Gastrocnemius medialis (tissue), 4 donors: ENCODE data around the gene CAMTA1. TPM values are rescaled to one million over a fixed set of nuclear protein-coding genes. Genes with fewer than 3 reads are reported as not detected.

Source experiments
- ATAC-seq, 2 donors: fragments of 150-250 bp; one replicate each; pipeline ENCODE4 v1.9.1; 2016
- DNase-seq, 2 donors: peaks; one replicate each; pipeline ENCODE4 v3.0.0-alpha.2; 2019
- H3K27ac ChIP-seq, 4 donors: fragments of 200-600 bp; sonication (generic); 1 replicate in 1 of 4; 2 replicates in 3 of 4; pipeline ENCODE4 v1.5.1; 2016 to 2018; ENCODE audit warnings: mild to moderate bottlenecking in 2 of 4, moderate library complexity in 1 of 4
- H3K27me3 ChIP-seq, 3 donors: fragments of 200-600 bp; sonication (generic) in 2 of 3; 1 replicate in 1 of 3; 2 replicates in 2 of 3; pipeline versions ENCODE4 v1.5.1 to v1.6.0; 2016 to 2019; ENCODE audit warnings: mild to moderate bottlenecking in 1 of 3, moderate library complexity in 1 of 3
- H3K36me3 ChIP-seq, 2 donors: fragments of 200-600 bp; sonication (generic) in 1 of 2; one replicate each; pipeline ENCODE4 v1.5.1; 2017 to 2018
- H3K4me1 ChIP-seq, 2 donors: fragments of 200-600 bp; sonication (generic) in 1 of 2; one replicate each; pipeline ENCODE4 v1.5.1; 2016 to 2017; ENCODE audit warnings: mild to moderate bottlenecking in 2 of 2
- H3K4me3 ChIP-seq, 4 donors: fragments of 200-600 bp; sonication (generic) in 3 of 4; 1 replicate in 1 of 4; 2 replicates in 3 of 4; pipeline ENCODE4 v1.5.1; 2016 to 2019; ENCODE audit warnings: mild to moderate bottlenecking in 2 of 4
- H3K9me3 ChIP-seq, 3 donors: fragments of 200-600 bp; sonication (generic) in 2 of 3; 1 replicate in 1 of 3; 2 replicates in 2 of 3; pipeline ENCODE4 v1.5.1; 2016 to 2019
- POLR2A ChIP-seq, 2 donors: fragments of 450-650 bp; IDR thresholded peaks; one replicate each; pipeline ENCODE4 v1.6.1; 2017; ENCODE audit warnings: antibody characterized with exemption in 2 of 2, mild to moderate bottlenecking in 2 of 2, moderate library complexity in 2 of 2
- in situ Hi-C, 4 donors: fragments of 200-750 bp; cut with MboI; loops; one replicate each; pipeline versions ENCODE4 v1.15.0 to v1.8.0; 2017; ENCODE audit warnings: low sequenced_read_pairs in 4 of 4
- intact Hi-C: fragments of 100-400 bp; cut with DNase I; formaldehyde crosslinking; loops from one replicate; pipeline ENCODE4 v1.15.1; 2023; ENCODE audit warnings: low total_unique reads
- total RNA-seq, 4 donors: library from RNA; depleted of rRNA; stranded (reverse); fragments of >200 nt; gene quantifications; one replicate each; pipeline versions ENCODE4 v1.1.0 to v1.2.3, GENCODE V29; 2016
- TF ChIP-seq, protein P1 (sequence below), 5 experiments: fragments of 450-650 bp in 3 of 5; fragments of 200-600 bp in 2 of 5; sonication (generic) in 2 of 5; IDR thresholded peaks in 4 of 5; conservative IDR thresholded peaks in 1 of 5; 1 replicate in 4 of 5; 2 replicates in 1 of 5; pipeline ENCODE4 v1.5.1; 2016 to 2019; ENCODE audit warnings: antibody characterized with exemption in 5 of 5, mild to moderate bottlenecking in 3 of 5, moderate library complexity in 3 of 5

The CAMTA1 gene
- total RNA-seq, 4 donors from 2014 or later: 60.5 to 113 (median 70.4) TPM

DNA sequence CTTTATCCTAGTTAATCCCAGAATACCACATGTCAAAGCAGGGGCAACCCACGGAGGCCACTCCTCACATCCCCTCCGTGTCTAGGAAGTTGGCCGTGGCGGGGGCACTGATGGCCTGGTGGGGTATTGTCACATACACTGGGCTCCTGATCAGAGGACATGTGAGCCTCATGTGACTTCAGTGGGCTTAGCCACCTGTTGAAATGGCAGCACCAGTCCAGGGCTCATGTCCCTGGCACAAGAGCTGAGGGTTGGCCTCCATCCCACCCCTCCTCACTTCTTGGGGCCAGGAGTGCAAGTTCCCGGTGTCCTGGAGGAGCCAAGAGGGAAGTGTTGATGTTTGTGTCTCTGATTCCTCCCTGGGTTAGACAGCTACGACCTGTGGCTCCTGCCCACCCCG is 313.4 kb downstream of the CAMTA1 start:
- H3K4me3 ChIP-seq: no peak overlapping the region
- H3K27me3 ChIP-seq: peaks cover 0 to 3% (median 0%) of the 10 kb centered on the region in 3 donors
- H3K36me3 ChIP-seq: no peaks in the 10 kb centered on the region
- intact Hi-C loops: no loop called here
- H3K27ac ChIP-seq: peak overlapping the region in 3 of 4 donors; percentile 31 to 80 (median 52)
- no peaks in the 10 kb centered on the region for H3K9me3 ChIP-seq
- no peak for TF ChIP-seq POLR2A (IDR thresholded peaks at IDR 0.05)
- TF ChIP-seq, protein P1, sequence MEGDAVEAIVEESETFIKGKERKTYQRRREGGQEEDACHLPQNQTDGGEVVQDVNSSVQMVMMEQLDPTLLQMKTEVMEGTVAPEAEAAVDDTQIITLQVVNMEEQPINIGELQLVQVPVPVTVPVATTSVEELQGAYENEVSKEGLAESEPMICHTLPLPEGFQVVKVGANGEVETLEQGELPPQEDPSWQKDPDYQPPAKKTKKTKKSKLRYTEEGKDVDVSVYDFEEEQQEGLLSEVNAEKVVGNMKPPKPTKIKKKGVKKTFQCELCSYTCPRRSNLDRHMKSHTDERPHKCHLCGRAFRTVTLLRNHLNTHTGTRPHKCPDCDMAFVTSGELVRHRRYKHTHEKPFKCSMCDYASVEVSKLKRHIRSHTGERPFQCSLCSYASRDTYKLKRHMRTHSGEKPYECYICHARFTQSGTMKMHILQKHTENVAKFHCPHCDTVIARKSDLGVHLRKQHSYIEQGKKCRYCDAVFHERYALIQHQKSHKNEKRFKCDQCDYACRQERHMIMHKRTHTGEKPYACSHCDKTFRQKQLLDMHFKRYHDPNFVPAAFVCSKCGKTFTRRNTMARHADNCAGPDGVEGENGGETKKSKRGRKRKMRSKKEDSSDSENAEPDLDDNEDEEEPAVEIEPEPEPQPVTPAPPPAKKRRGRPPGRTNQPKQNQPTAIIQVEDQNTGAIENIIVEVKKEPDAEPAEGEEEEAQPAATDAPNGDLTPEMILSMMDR (IDR thresholded peaks at IDR 0.05 in 4 of 5, conservative IDR thresholded peaks at IDR 0.05 in 1 of 5): no peak
- ATAC-seq (peak; percentile 80 to 83), DNase-seq (peak; percentile 55 to 69)
- in situ Hi-C loops: no loop called here
- H3K4me1 ChIP-seq: peaks cover 0 to 21% of the 10 kb centered on the region in 2 donors

DNA sequence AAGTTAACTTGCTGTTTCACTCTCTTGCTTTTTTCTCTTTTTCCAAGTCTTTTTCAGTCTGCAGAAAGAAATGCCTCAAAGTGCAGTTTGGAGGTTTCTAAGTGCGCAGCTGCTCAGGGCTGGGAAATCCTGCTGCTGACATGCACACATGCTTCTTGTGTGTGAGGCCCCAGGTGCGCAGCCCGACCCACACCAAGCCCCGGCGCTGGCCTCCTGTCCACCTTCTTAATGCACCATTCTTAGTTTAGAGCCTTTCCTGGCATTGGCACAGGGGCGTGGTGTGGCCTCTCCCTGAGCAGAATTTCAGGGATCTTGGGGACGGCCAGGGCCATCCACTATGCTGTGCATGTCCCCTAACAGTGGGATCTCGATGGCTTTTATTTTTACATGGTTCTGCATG is 315.2 kb downstream of the CAMTA1 start:
- H3K36me3 ChIP-seq: no peaks in the 10 kb centered on the region
- peaks cover 0 to 3% (median 0%) of the 10 kb centered on the region in 3 donors for H3K27me3 ChIP-seq
- no peak overlapping the region for H3K27ac ChIP-seq
- no peak overlapping the region for H3K4me3 ChIP-seq
- DNase-seq (no peak), ATAC-seq (no peak)
- intact Hi-C loops: no loop called here
- TF ChIP-seq, protein P1 (IDR thresholded peaks at IDR 0.05 in 4 of 5, conservative IDR thresholded peaks at IDR 0.05 in 1 of 5): no peak
- TF ChIP-seq POLR2A (IDR thresholded peaks at IDR 0.05): no peak
- peaks cover 0 to 21% of the 10 kb centered on the region in 2 donors for H3K4me1 ChIP-seq
- no peaks in the 10 kb centered on the region for H3K9me3 ChIP-seq
- in situ Hi-C loops: no loop called here

DNA sequence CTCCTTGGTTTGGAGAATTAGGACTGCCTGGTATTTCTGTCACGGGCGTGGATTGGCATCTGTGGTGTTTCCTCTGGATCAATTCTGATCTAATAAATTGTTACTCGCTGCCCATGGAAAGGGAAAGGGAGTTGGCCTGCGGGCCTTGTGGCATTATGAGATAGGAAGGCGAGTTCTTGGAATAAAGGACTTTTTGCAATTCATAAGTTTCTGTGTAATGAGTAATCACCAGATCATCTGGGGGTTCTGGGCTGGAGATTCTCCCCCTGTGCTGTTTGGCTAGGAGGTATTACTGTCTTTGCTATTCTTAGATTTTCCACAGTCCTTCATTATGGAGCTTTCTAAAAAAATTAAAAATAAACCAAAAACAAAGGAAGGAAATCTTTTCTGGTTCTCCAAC is 315.9 kb downstream of the CAMTA1 start:
- Histone ChIP-seq H3K27ac (no peak overlapping the region), H3K4me3 (no peak overlapping the region), H3K27me3 (peaks cover 0 to 3% (median 0%) of the 10 kb centered on the region in 3 donors), H3K9me3 (no peaks in the 10 kb centered on the region), H3K36me3 (no peaks in the 10 kb centered on the region), H3K4me1 (peaks cover 0 to 21% of the 10 kb centered on the region in 2 donors)
- ATAC-seq (no peak), DNase-seq (no peak)
- TF ChIP-seq, protein P1 (IDR thresholded peaks at IDR 0.05 in 4 of 5, conservative IDR thresholded peaks at IDR 0.05 in 1 of 5): no peak
- TF ChIP-seq POLR2A (IDR thresholded peaks at IDR 0.05): no peak
- intact Hi-C loops (no loop called here), in situ Hi-C loops (no loop called here)

DNA sequence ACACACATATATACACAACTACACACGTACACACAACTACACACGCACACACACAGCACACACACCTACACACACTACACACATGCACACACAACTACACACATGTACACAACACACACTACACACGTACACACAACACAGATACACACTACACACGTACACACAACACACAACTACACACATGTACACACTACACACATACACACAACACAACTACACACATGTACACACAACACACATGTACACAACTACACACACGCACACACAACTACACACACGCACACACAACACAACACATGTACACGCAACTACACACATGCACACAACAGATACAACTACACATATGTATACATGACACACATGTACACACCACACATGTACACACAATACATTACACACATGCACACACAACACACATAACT is 318.1 kb downstream of the CAMTA1 start:
- H3K27me3 ChIP-seq: no peaks in the 10 kb centered on the region
- in situ Hi-C loops (no loop called here), intact Hi-C loops (no loop called here)
- no peak overlapping the region for H3K27ac ChIP-seq
- no peak overlapping the region for H3K4me3 ChIP-seq
- no peaks in the 10 kb centered on the region for H3K36me3 ChIP-seq
- ATAC-seq (no peak), DNase-seq (no peak)
- no peaks in the 10 kb centered on the region for H3K9me3 ChIP-seq
- H3K4me1 ChIP-seq: peaks cover 0 to 11% of the 10 kb centered on the region in 2 donors
- TF ChIP-seq, protein P1 (IDR thresholded peaks at IDR 0.05 in 4 of 5, conservative IDR thresholded peaks at IDR 0.05 in 1 of 5): no peak
- TF ChIP-seq POLR2A (IDR thresholded peaks at IDR 0.05): no peak

DNA sequence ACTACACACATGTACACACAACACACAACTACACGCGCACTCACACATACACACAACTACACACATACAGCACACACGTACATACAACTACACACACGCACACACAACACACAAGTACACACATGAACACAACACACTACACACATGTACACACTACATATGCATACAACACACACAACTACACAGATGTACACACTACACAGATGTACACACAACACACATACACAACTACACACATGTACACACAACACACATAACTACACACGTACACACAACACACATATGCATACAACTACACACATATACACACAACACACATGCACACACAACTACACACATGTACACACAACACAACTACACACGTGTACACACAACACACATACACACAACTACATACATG is 318.6 kb downstream of the CAMTA1 start:
- H3K9me3 ChIP-seq: no peaks in the 10 kb centered on the region
- H3K36me3 ChIP-seq: no peaks in the 10 kb centered on the region
- no peak for DNase-seq
- H3K27ac ChIP-seq: no peak overlapping the region
- no peak for TF ChIP-seq POLR2A (IDR thresholded peaks at IDR 0.05)
- TF ChIP-seq, protein P1 (IDR thresholded peaks at IDR 0.05 in 4 of 5, conservative IDR thresholded peaks at IDR 0.05 in 1 of 5): no peak
- H3K4me3 ChIP-seq: no peak overlapping the region
- in situ Hi-C loops (no loop called here), intact Hi-C loops (no loop called here)
- ATAC-seq: no peak
- H3K27me3 ChIP-seq: no peaks in the 10 kb centered on the region
- H3K4me1 ChIP-seq: peaks cover 0 to 8% of the 10 kb centered on the region in 2 donors
